GM12878 (cell line): ENCODE data around the gene AKAP13. TPM values are rescaled to one million over a fixed set of nuclear protein-coding genes. Genes with fewer than 3 reads are reported as not detected.

Experiments
- ASH2L ChIP-seq: fragments of 300-600, 200-600 bp; sonication (generic); IDR thresholded peaks from 2 replicates; pipeline ENCODE4 v1.6.1; 2017; ENCODE audit warnings: low read depth, mild to moderate bottlenecking, borderline replicate concordance
- CBX3 ChIP-seq: fragments of 200-600 bp; sonication (generic); IDR thresholded peaks from 2 replicates; pipeline ENCODE4 v1.6.1; 2016; ENCODE audit warnings: low read depth, borderline replicate concordance
- CHD1 ChIP-seq: IDR thresholded peaks from 2 replicates; pipeline ENCODE4 v1.6.1; 2012; ENCODE audit warnings: low read depth, low read length, improper control_type of control experiment
- CREB1 ChIP-seq: IDR thresholded peaks from 2 replicates; pipeline ENCODE4 v1.6.1; 2012; ENCODE audit warnings: low read depth, mild to moderate bottlenecking, inconsistent platforms
- CUX1 ChIP-seq: IDR thresholded peaks from 2 replicates; pipeline ENCODE4 v1.6.1; 2012; ENCODE audit warnings: improper control_type of control experiment, low read depth, low read length; ENCODE audit not compliant: insufficient replicate concordance
- ELK1 ChIP-seq: IDR thresholded peaks from 2 replicates; pipeline ENCODE4 v1.6.1; 2012; ENCODE audit warnings: low read depth, low read length, improper control_type of control experiment
- EP300 ChIP-seq, 2 experiments: fragments of 150-350 bp in 1 of 2; IDR thresholded peaks; 2 replicates each; pipeline ENCODE4 v1.6.1; 2011 to 2012; ENCODE audit warnings: low read depth in 2 of 2, low read length in 2 of 2, borderline replicate concordance in 1 of 2, improper control_type of control experiment in 1 of 2, inconsistent platforms in 1 of 2; ENCODE audit not compliant: control insufficient read depth in 1 of 2
- ESRRA ChIP-seq: IDR thresholded peaks from 2 replicates; pipeline ENCODE4 v1.6.1; 2012; ENCODE audit warnings: mild to moderate bottlenecking, low read length, improper control_type of control experiment
- FOXM1 ChIP-seq: IDR thresholded peaks from 2 replicates; pipeline ENCODE4 v1.6.1; 2012; ENCODE audit warnings: low read depth, mild to moderate bottlenecking, inconsistent platforms, low read length, moderate library complexity
- IRF5 ChIP-seq: fragments of 450-650 bp; IDR thresholded peaks from 2 replicates; pipeline ENCODE4 v1.6.1; 2017; ENCODE audit warnings: borderline replicate concordance
- MAX ChIP-seq: IDR thresholded peaks from 2 replicates; pipeline ENCODE4 v1.6.1; 2012; ENCODE audit warnings: low read depth, low read length, improper control_type of control experiment
- MTA2 ChIP-seq: fragments of 450-650 bp; IDR thresholded peaks from 2 replicates; pipeline ENCODE4 v1.6.1; 2016; ENCODE audit warnings: low read depth, mild to moderate bottlenecking, moderate library complexity
- MYC ChIP-seq: IDR thresholded peaks from 2 replicates; pipeline ENCODE4 v1.6.1; 2011; ENCODE audit warnings: mild to moderate bottlenecking, low read length, moderate library complexity, inconsistent platforms; ENCODE audit not compliant: insufficient read depth, insufficient replicate concordance, insufficient read length, severe bottlenecking
- NKRF ChIP-seq: fragments of 450-650 bp; conservative IDR thresholded peaks from 2 replicates; pipeline ENCODE4 v1.6.1; 2017; ENCODE audit warnings: mild to moderate bottlenecking, moderate library complexity
- POLR2AphosphoS2 ChIP-seq: IDR thresholded peaks from 2 replicates; pipeline ENCODE4 v1.6.1; 2011; ENCODE audit warnings: low read depth, mild to moderate bottlenecking, low read length, improper control_type of control experiment, moderate library complexity
- RELA ChIP-seq: fragments of 450-650 bp; IDR thresholded peaks from 2 replicates; pipeline ENCODE4 v1.8.0; 2014; ENCODE audit warnings: borderline replicate concordance; ENCODE audit not compliant: partially characterized antibody
- RUNX3 ChIP-seq: IDR thresholded peaks from 2 replicates; pipeline ENCODE4 v1.6.1; 2012; ENCODE audit warnings: low read length, inconsistent platforms
- ZNF217 ChIP-seq: fragments of 450-650 bp; IDR thresholded peaks from 2 replicates; pipeline ENCODE4 v1.6.1; 2017; ENCODE audit warnings: antibody characterized with exemption, mild to moderate bottlenecking
- ZNF622 ChIP-seq: fragments of 450-650 bp; IDR thresholded peaks from 2 replicates; pipeline ENCODE4 v1.6.1; 2017; ENCODE audit warnings: mild to moderate bottlenecking, inconsistent platforms
- polyA plus RNA-seq, 11 experiments: library from polyadenylated mRNA; depleted of rRNA in 4 of 11; unstranded in 6 of 11; stranded (reverse) in 5 of 11; fragments of >200 nt; fragmentation: Nextera tagmentation in 4 of 11; fragmentation: Illumina TruSeq in 1 of 11; extraction: Ambion mirVana in 4 of 11; extraction: Trizol in 1 of 11; gene quantifications; 1 replicate in 1 of 11; 2 replicates in 10 of 11; pipeline versions ENCODE4 v1.2.1 to v1.2.3, GENCODE V29; 2011 to 2016; ENCODE audit warnings: inconsistent platforms in 2 of 11, missing spikeins in 2 of 11, low read depth in 1 of 11
- total RNA-seq, 4 experiments: library from RNA; depleted of rRNA in 3 of 4; stranded (reverse); fragments of >200 nt in 3 of 4; fragmentation: Illumina TruSeq in 1 of 4; extraction: Trizol in 1 of 4; gene quantifications; 2 replicates each; pipeline versions ENCODE4 v1.2.1 to v1.2.3, GENCODE V29; 2013 to 2021

AKAP13 gene
- total and polyA plus RNA-seq, 10 of the 15 experiments (the other 5 are each of a cell fraction or from before 2014, with no cell fraction given): 14.4 to 74.9 (median 55.1) TPM

GRCh38 chr15:85706779-85707518 lies 326.5 kb downstream of the AKAP13 start (continued):
- TF ChIP-seq ELK1 (0 out of 2 replicates have a peak, but pooled peaks have one; percentile 48), EP300 (IDR thresholded peaks at IDR 0.05; ENCODE audit: borderline replicate concordance in 1 of 2, control insufficient read depth in 1 of 2, low read depth in 2 of 2, low read length in 2 of 2) (0 out of 4 replicates have a peak, but pooled peaks have one; percentile 4 to 38), CUX1 (peak; percentile 46), MYC (no peak), ASH2L (no peak), RUNX3 (peak; percentile 94), ZNF217 (no peak), FOXM1 (peak; percentile 53; the same call in 1 of the 2 replicates), CREB1 (peak; percentile 56), NKRF (no peak), MTA2 (peak; percentile 40; the same call in 1 of the 2 replicates), ZNF622 (no peak), POLR2AphosphoS2 (no peak), CBX3 (no peak), RELA (no peak), ESRRA (no peak), CHD1 (no peak), IRF5 (no peak), MAX (no peak)
